Liver (tissue), 3 donors: Measurements from ENCODE around the gene ARHGAP27.

Experiments used
- ATF3 ChIP-seq: IDR thresholded peaks from 2 replicates; pipeline ENCODE4 v1.6.1; 2016; ENCODE audit warnings: antibody characterized with exemption
- CTCF ChIP-seq: fragments of 150-350 bp; IDR thresholded peaks from 2 replicates; pipeline ENCODE4 v1.5.1; 2017; ENCODE audit warnings: improper control_type of control experiment, low read depth, low read length; ENCODE audit not compliant: missing input control
- EGR1 ChIP-seq, 2 donors: IDR thresholded peaks; 2 replicates each; pipeline ENCODE4 v1.6.1; 2016 to 2018; ENCODE audit warnings: antibody characterized with exemption in 2 of 2, low read depth in 2 of 2
- FOXA1 ChIP-seq: IDR thresholded peaks from 2 replicates; pipeline ENCODE4 v1.6.1; 2016; ENCODE audit warnings: antibody characterized with exemption
- JUND ChIP-seq, 2 donors: IDR thresholded peaks; 2 replicates each; pipeline ENCODE4 v1.6.1; 2016; ENCODE audit warnings: antibody characterized with exemption in 2 of 2
- MAX ChIP-seq: IDR thresholded peaks from 2 replicates; pipeline ENCODE4 v1.6.1; 2016; ENCODE audit warnings: antibody characterized with exemption
- NR2F2 ChIP-seq: IDR thresholded peaks from 2 replicates; pipeline ENCODE4 v1.6.1; 2016; ENCODE audit warnings: antibody characterized with exemption
- RAD21 ChIP-seq, 2 donors: IDR thresholded peaks; 2 replicates each; pipeline ENCODE4 v1.6.1; 2016; ENCODE audit warnings: antibody characterized with exemption in 2 of 2, mild to moderate bottlenecking in 2 of 2
- REST ChIP-seq: IDR thresholded peaks from 2 replicates; pipeline ENCODE4 v1.6.1; 2016; ENCODE audit warnings: antibody characterized with exemption, mild to moderate bottlenecking
- YY1 ChIP-seq: IDR thresholded peaks from 2 replicates; pipeline ENCODE4 v1.6.1; 2016; ENCODE audit warnings: antibody characterized with exemption, mild to moderate bottlenecking
- donor health status: healthy.
- donor health status: healthy.

GRCh38 chr17:45451131-45451530, 18.5 kb upstream of the ARHGAP27 start:
- TF ChIP-seq CTCF: no peak
- TF ChIP-seq EGR1 (IDR thresholded peaks at IDR 0.05; ENCODE audit: low read depth in 2 of 2): no peak
- TF ChIP-seq RAD21 (IDR thresholded peaks at IDR 0.05): no peak
- TF ChIP-seq JUND (IDR thresholded peaks at IDR 0.05): no peak
- no peak for TF ChIP-seq REST
- no peak for TF ChIP-seq NR2F2
- TF ChIP-seq YY1: no peak
- TF ChIP-seq ATF3: no peak
- TF ChIP-seq MAX: no peak
- TF ChIP-seq FOXA1: no peak
